ENCODE measurements around the gene RPTOR. TPM values are rescaled to one million over a fixed set of nuclear protein-coding genes. Genes with fewer than 3 reads are reported as not detected.

Gene RPTOR
- total and polyA plus RNA-seq, 10 of the 15 experiments (the other 5 are each of a cell fraction or from before 2014, with no cell fraction given) = 0.18 to 32.1 (median 7.8) TPM

- 94% methylated on average over 18 of the region's 18 CpGs for WGBS (ENCODE audit: insufficient coverage, insufficient replicate concordance, low lambda C conversion rate, missing lambda C conversion rate)
- ChIA-PET RAD21 (ENCODE audit: unreplicated experiment) (no interaction called here), SMC1A (ENCODE audit: uncharacterized antibody, unreplicated experiment) (no interaction called here), CTCF (no interaction called here), POLR2A (no interaction called here)
- H3K79me2 ChIP-seq (ENCODE audit: control insufficient read depth, insufficient read depth, low read length) = peaks cover 4% of the 10 kb centered on the region
- in situ Hi-C loops (cut with MboI) (no loop called here), intact Hi-C loops (cut with micrococcal nuclease; ENCODE audit: unreplicated experiment) (no loop called here)
- BruUV-seq (replicated peaks) = no TSS peak
- no peaks in the 10 kb centered on the region for H3K9me3 ChIP-seq (replicated peaks; ENCODE audit: control insufficient read depth, insufficient read depth, low read length)
- H3K4me2 ChIP-seq (ENCODE audit: control insufficient read depth, insufficient read depth) = no peak overlapping the region
- H3K27ac ChIP-seq (ENCODE audit: control insufficient read depth, insufficient read depth) = no peak overlapping the region
- H3K4me3 ChIP-seq = no peak overlapping the region
- no peak for DNase-seq (ENCODE audit: low read depth, low spot score)
- H3K9ac ChIP-seq (ENCODE audit: control insufficient read depth, insufficient read depth, low read length) = no peak overlapping the region
- H4K20me1 ChIP-seq (ENCODE audit: control insufficient read depth, insufficient read depth) = no peaks in the 10 kb centered on the region
- no peak for FAIRE-seq
- H2AFZ ChIP-seq (ENCODE audit: control insufficient read depth, low read depth, low read length) = no peak overlapping the region
- H3K27me3 ChIP-seq (replicated peaks in 1 of 2; ENCODE audit: control insufficient read depth in 2 of 2, insufficient read depth in 2 of 2, low read length in 1 of 2) = no peaks in the 10 kb centered on the region
- H3K4me1 ChIP-seq (ENCODE audit: control insufficient read depth, insufficient read depth, low read length) = peaks cover 3% of the 10 kb centered on the region
- peaks cover 0 to 7% of the 10 kb centered on the region in 2 experiments; a peak in 2 of 4 replicates for H3K36me3 ChIP-seq (ENCODE audit: control insufficient read depth in 2 of 2, insufficient read depth in 2 of 2, low read length in 1 of 2)
- no peak for TF ChIP-seq ZNF687 (IDR thresholded peaks at IDR 0.05)
- no peak for TF ChIP-seq NFYB (IDR thresholded peaks at IDR 0.05; ENCODE audit: insufficient read depth, low read depth, low read length)
- TF ChIP-seq IRF4 (IDR thresholded peaks at IDR 0.05; ENCODE audit: low read depth, low read length) = no peak
- no peak for TF ChIP-seq ZBTB40 (IDR thresholded peaks at IDR 0.05; ENCODE audit: borderline replicate concordance)
- no peak for TF ChIP-seq ASH2L (IDR thresholded peaks at IDR 0.05; ENCODE audit: borderline replicate concordance, low read depth)
- TF ChIP-seq CEBPZ (IDR thresholded peaks at IDR 0.05; ENCODE audit: low read depth, low read length) = no peak
- TF ChIP-seq RELB (IDR thresholded peaks at IDR 0.05; ENCODE audit: low read depth) = no peak
- no peak for ATAC-seq
Observed at GRCh38 chr17:80681215-80681614, 136.6 kb downstream of the RPTOR start.
